Measurements from ENCODE around the gene RABGAP1L.
"Not testable (repeated sequence)": the region's sequence is repeated elsewhere in the genome, so short reads cannot be mapped to it uniquely, and the experiment has no call there.

DNA sequence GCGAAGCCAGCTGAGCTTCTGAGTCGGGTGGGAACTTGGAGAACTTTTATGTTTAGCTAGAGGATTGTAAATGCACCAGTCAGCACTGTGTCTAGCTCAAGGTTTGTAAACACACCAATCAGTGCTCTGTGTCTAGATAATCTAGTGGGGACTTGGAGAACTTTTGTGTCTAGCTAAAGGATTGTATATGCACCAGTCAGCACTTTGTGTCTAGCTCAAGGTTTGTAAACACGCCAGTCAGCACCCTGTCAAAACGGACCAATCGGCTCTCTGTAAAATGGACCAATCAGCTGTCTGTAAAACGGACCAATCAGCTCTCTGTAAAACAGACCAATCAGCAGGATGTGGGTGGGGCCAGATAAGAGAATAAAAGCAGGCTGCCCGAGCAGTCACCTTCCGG is 552.5 kb downstream of the RABGAP1L start:
- TF ChIP-seq, protein P1, sequence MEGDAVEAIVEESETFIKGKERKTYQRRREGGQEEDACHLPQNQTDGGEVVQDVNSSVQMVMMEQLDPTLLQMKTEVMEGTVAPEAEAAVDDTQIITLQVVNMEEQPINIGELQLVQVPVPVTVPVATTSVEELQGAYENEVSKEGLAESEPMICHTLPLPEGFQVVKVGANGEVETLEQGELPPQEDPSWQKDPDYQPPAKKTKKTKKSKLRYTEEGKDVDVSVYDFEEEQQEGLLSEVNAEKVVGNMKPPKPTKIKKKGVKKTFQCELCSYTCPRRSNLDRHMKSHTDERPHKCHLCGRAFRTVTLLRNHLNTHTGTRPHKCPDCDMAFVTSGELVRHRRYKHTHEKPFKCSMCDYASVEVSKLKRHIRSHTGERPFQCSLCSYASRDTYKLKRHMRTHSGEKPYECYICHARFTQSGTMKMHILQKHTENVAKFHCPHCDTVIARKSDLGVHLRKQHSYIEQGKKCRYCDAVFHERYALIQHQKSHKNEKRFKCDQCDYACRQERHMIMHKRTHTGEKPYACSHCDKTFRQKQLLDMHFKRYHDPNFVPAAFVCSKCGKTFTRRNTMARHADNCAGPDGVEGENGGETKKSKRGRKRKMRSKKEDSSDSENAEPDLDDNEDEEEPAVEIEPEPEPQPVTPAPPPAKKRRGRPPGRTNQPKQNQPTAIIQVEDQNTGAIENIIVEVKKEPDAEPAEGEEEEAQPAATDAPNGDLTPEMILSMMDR (IDR thresholded peaks at IDR 0.05) = not testable (repeated sequence)
- TF ChIP-seq EP300, POLR2AphosphoS5 (IDR thresholded peaks at IDR 0.05): not testable (repeated sequence)
